Stomach (tissue), 4 donors: Measurements from ENCODE around the gene IFNA17.

Experiments used
- CTCF ChIP-seq, 7 experiments: fragments of 450-650 bp in 4 of 7; fragments of 200-600 bp in 3 of 7; sonication (generic) in 3 of 7; IDR thresholded peaks; one replicate each; pipeline ENCODE4 v1.5.1; 2016 to 2019; ENCODE audit warnings: antibody characterized with exemption in 7 of 7, control low read depth in 2 of 7, mild to moderate bottlenecking in 1 of 7
- POLR2A ChIP-seq, 4 donors: fragments of 450-650 bp; IDR thresholded peaks; one replicate each; pipeline ENCODE4 v1.6.1; 2016; ENCODE audit warnings: antibody characterized with exemption in 4 of 4, control low read depth in 2 of 4, mild to moderate bottlenecking in 1 of 4, moderate library complexity in 1 of 4
- POLR2AphosphoS5 ChIP-seq, 3 donors: sonication (generic); formaldehyde crosslinking; IDR thresholded peaks; one replicate each; pipeline ENCODE4 v1.6.1; 2016; ENCODE audit warnings: antibody characterized with exemption in 3 of 3

DNA sequence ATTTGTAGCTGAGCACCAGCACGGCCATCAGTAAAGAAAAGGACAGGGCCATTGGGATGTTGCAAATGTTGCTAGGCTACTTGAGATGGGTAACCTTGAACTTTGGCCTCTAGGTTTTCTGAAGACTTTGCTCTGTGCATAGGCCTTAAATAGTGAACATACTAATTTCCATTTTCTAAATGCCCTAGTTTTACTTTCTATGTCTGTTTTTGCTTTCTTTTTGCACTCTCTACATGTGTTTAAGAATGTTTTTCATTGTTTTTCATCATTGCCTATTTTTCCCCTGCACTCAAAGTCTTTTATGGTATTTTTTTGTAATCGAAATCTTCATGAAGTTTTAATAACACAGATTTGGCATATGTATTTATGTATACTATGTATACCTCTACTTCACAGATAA lies at the start of gene IFNA17:
- no peak for TF ChIP-seq CTCF (IDR thresholded peaks at IDR 0.05)
- no peak for TF ChIP-seq POLR2A (IDR thresholded peaks at IDR 0.05)
- no peak for TF ChIP-seq POLR2AphosphoS5 (IDR thresholded peaks at IDR 0.05)
